IPS DF 19.7 (cell line): ENCODE data around the gene NDRG2.

ENCODE experiments used
- DNase-seq: peaks from one replicate; pipeline ENCODE4 v3.0.0-alpha.2; 2013; ENCODE audit warnings: low read depth, low spot score

NDRG2 gene

DNA sequence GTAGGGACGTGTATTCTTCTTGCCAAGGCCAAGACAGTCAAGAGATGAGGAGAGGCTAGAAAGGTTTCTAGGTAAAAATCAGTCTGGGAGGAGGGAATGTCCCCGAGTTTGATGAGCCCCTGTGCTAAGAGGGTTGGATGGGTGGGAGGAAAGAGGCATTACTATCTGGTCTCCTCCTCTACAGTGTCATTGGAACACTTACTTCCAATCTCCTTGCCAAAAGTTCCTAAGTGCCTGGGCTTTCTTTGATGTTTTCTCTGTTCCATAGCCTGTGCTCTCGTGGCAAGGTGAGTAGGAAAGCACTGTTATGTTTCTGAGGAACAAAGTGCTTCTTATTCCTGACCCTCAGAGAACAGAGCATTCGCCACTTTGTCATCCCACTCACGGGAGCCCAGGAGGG, 9.8 kb upstream of the NDRG2 start, which contains the start of gene RNASE13:
TSS of gene RNASE13 (minus strand) at position 101 of the 400 bp plus-strand sequence. CDS start 519 bp downstream, outside the sequence.
- no peak for DNase-seq

DNA sequence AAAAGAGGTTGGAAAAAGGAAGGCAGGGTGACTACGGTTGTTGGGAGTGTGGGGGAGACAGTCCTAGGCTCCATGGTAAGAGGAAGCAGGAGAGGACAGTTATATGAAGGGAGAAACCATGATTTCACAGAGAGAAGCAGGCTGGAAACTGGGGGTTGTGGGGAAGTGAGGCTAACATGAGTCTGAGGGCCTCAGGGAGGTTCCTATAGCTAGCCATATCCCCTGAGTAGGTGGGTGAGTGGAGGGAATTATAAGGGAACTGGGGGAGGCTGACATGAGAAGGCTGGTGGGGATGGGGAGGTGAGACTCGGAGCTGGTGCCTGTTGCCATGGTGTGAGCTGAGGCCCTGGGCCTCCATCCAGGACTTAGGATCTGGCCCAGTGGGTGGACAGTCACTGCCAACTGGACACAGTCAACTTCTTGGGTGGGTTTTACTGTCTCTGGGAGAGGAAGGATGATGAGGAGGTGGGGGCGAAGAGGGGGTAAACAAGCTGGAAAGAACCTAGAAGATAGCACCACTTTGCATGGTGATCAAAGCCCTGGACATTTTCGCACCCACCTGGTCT, 8.4 kb upstream of the NDRG2 start:
- no peak for DNase-seq

DNA sequence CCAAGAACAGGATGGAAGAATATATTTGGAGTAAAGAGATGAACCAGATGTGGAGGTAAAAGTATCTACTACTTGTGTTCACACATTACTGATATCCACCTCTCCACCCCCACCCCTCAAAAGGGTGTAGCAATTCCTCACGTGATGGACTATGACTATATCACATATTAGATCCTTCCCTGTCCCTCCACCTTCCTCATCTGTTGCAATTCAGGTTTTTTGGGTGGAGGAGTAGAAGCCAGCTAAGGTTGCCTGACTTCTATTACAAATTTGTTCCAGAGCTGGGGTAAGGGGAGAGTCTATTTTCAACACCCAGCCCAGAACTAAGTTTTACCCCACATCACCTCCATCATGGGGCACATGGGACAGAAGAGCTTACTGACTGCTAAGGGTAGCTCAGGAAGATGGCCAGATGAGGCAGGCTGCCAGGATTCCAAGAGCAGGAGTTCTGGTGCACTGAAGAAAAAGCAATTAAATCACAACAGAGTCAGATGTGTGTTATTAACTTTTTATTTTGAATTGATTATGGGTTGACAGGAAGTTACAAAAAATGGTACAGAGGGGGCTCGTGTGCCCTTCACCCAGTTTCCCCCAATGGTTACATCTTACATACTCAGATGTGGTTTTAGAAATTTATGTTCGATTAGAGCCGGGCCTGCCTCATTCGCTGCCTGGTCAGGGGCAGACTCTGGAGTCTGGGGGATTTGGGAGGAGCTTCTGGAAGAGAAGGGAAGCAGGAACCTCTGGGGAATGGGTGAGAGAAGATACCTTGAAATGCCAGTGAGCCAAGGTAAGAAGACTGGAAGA, 7.7 kb upstream of the NDRG2 start:
- no peak for DNase-seq

DNA sequence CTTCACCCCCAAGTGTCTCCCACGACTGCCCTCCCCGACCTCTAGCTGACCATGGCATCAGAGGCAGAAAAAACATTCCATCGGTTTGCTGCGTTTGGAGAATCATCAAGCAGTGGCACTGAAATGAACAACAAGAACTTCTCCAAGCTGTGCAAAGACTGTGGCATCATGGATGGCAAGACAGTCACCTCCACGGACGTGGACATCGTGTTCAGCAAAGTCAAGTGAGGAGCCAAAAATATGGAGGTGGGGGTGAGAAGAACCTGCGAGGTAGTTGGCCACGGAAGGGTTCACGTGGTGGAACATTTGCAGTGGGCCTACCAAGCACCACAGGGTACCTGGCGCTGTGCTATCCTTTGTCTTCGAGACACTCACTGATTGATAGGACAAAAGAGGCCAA, 5.7 kb upstream of the NDRG2 start:
- DNase-seq: no peak

GRCh38 chr14:21029917-21030316, 5.1 kb upstream of the NDRG2 start, which contains the start of gene TPPP2:
TPPP2 (plus strand) TSS chr14:21030217; CDS start chr14:21030582, 365 bp downstream.
- DNase-seq: no peak

GRCh38 chr14:21026988-21027315, 2.1 kb upstream of the NDRG2 start:
- DNase-seq: no peak

DNA sequence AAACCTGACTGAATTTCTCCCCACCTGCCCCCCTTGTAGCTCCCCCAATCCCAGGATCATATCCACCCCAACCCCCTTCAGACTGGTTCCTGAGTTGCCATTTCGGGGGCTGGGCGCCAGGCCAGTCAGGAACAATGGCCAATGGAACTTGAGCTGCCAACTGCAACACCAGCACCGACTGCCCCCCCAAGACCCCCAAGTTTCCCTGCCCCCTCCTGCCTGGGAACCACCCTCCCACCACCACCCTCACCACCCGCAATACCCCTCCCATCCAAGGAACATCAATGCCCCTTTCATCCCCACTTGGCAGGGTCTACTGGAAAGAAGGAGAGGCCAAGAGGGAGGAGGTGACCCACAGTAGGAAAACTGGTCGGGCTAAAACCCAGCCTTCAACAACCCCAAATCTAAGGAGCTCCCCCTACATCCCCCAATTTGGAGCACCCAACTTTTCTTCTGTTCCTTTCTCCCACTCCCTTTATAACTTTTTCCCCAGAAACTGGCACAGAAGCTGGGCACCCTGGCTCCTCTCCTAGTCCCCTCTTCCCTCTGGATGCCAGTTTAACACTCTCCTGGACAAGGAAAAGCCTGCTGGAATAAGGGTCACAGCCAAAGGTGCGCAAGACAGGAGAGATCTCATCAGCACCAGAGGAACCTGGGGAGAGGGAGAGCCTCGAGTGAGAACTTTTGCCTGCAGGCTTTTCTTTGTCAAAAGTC, 1.6 kb upstream of the NDRG2 start:
- DNase-seq: no peak

GRCh38 chr14:21025371-21026273, 761 bp upstream of the NDRG2 start:
- DNase-seq: no peak

DNA sequence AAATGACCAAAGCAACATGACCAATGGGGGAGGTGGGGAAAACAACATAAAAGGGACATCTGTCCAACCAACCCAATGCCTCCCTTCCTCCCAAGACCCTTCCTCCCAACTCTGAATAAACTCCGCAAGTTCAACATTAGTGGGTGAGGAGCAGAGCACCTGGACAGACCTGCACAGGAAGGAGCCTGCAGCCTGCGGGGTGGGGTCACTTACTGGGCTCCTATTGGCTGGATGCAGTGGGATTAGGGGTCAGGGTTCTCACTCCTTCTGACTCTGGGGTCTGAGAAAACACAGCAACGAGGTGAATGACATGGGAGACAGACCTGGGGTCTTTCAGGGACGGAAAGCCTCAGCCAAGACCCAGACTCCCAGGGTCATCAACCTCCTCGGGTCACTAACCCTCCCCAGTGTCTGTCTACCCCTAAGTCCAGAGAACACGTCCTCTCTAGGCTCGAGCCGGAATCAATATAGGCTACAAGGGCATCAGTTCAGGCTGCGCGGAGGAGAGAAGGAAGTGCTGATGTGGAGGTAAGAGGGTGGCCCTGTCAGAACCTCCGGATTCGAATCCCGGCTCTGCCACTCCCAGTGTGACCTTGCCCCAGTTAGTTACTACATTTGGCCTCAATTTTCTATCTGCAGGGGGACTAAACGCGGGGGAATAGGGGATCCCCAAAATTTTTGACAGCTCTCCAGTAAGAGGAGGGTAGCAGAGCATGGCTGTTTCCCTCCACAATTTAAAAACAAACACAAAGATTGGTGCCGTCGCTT, 860 bp downstream of the NDRG2 start:
- no peak for DNase-seq

- no peak for DNase-seq
These were observed 1.7 kb downstream of the NDRG2 start for GRCh38 chr14:21023174-21023573.

- DNase-seq: no peak
These were observed 2.2 kb downstream of the NDRG2 start for GRCh38 chr14:21022686-21023085.

DNA sequence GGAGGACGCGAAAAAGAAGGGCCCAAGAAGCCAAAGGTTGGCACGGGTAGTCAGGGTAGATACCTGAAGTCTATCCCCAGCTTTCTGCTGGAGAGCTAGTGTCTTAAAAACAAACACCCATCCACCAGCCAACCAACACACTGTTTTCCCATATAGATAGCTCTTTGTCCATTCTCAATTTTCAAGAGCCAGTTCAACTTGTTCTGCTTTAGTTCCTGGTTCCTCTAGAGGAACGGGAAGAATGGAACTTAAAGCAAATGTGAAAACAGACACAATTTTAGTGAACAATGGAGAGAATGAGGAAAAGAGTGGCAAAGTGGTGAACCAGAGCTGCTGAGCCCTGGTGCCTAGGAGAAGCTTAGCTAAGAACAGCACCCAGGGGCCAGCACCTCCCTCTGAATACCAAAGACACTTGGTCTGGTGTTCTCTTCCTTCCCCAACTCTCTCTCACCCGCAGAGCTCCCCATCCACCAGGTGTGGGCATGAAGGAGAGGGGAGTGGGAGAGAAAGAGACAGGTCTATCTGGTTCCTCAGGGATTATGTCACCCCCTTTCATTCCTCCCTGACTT, 3.8 kb downstream of the NDRG2 start:
- DNase-seq: no peak

DNA sequence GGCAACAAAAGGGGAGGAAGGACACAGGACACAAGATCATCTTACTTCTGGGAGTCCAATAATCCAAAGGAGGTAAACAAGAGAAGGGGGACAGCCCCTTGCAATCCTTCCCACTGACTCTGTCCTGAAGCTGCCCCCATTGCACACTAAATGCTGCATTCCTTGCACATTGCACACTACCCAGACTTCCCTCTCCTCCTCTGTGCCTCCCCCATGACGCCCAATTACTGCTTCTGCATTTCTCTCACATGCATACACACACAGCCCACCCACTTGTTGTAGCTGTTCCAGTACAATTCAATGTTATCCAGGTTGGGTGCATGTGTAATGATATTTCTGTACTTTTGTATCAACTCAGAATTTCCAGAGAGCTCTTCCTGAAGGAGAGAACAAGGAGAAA, 5.5 kb downstream of the NDRG2 start:
- DNase-seq: no peak

DNA sequence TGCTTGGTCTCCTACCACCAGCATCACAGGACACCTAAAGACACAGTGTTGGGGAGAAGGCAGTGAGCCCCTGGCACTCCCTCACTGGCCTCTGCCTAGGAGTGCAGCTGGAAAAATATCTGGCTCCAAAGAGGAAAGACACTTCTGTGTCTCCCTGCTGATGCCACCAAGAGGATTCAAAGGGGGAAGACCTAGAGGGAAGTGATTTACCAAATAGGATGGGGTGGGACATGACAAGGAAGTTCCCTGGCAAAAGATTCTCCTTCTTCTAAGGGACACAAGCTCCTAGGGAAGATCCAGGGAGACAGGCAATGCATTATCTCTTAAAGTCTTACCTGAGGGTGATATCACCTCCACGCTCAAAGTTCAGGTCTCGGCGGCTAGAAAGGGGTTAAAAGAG, 6.1 kb downstream of the NDRG2 start:
- no peak for DNase-seq

DNA sequence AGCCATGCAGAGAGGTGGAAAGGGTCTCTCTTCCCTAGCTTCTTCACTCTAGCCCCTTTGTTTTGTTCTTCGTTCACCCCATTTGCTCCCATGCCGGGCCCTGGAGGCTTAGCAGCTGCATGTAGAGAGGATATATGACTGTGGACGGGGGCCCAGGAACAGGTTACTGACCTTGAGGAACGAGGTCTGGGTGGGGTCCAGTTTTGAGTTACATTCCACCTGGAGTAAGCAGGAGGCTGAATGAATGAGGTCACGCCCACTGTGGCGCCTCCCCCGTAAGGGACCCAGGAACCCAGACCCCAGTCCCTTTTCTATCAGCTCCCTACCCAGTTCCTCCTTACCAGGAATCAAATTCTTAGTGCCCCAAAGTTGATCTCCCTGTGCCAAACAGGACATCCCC, 6.6 kb downstream of the NDRG2 start:
- DNase-seq: no peak

GRCh38 chr14:21017528-21018245, 7.2 kb downstream of the NDRG2 start:
- no peak for DNase-seq

GRCh38 chr14:21016413-21017190, 8.3 kb downstream of the NDRG2 start:
- DNase-seq: no peak

DNA sequence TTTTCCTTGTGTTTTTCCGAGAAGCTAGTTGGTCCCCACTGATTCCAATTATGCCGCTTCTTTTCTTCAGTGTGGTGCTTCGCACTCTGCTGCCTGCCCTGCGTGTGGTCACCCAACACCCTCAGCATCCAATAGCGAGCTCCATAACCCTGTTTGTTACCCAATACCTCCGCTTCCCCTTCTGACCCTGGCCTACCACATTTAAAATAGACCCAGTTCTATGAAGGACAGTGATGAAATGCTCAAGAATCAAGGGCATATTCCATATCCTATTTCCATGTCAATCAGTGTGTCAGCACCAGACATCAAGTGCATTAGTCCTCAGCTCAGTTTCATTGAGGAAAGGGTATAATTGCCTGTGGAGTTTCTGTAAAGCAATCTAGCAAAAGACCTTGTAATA, 9.5 kb downstream of the NDRG2 start:
- no peak for DNase-seq

- DNase-seq: no peak
These were observed 10.1 kb downstream of the NDRG2 start for GRCh38 chr14:21014761-21015190.
